NT2/D1 (cell line): ENCODE data around the gene EIF3I.

Source experiments
- DNase-seq: peaks from one replicate; pipeline ENCODE4 v3.0.0-alpha.2; 2011; ENCODE audit warnings: low read depth, low spot score
- H3K27me3 ChIP-seq: 2 replicates; pipeline ENCODE4 v1.6.0; 2011; ENCODE audit warnings: mild to moderate bottlenecking; ENCODE audit not compliant: insufficient read length, insufficient read depth
- H3K36me3 ChIP-seq: 2 replicates; pipeline ENCODE4 v1.6.1; 2011; ENCODE audit warnings: mild to moderate bottlenecking, low read length, mixed read lengths; ENCODE audit not compliant: insufficient read depth, insufficient read length
- H3K4me1 ChIP-seq: 2 replicates; pipeline ENCODE4 v1.5.1; 2011; ENCODE audit not compliant: insufficient read depth, insufficient read length
- H3K4me3 ChIP-seq: 2 replicates; pipeline ENCODE4 v1.5.1; 2011; ENCODE audit warnings: low read depth; ENCODE audit not compliant: insufficient read length
- H3K9ac ChIP-seq: 2 replicates; pipeline ENCODE4 v1.6.0; 2011; ENCODE audit warnings: low read depth; ENCODE audit not compliant: insufficient read length
- H3K9me3 ChIP-seq: 2 replicates; pipeline ENCODE4 v1.5.1; 2011; ENCODE audit warnings: mild to moderate bottlenecking, low read length; ENCODE audit not compliant: insufficient read depth
- SUZ12 ChIP-seq: IDR thresholded peaks from 2 replicates; pipeline ENCODE4 v1.6.1; 2011; ENCODE audit not compliant: insufficient read length, insufficient read depth; ENCODE audit errors: extremely low read depth
- YY1 ChIP-seq: IDR thresholded peaks from 2 replicates; pipeline ENCODE4 v1.6.1; 2011; ENCODE audit not compliant: insufficient read length, insufficient read depth
- ZNF274 ChIP-seq: IDR thresholded peaks from 2 replicates; pipeline ENCODE4 v1.6.1; 2011; ENCODE audit warnings: mild to moderate bottlenecking, low read depth, low read length

EIF3I gene

GRCh38 chr1:32192220-32192948 lies 29.8 kb upstream of the EIF3I start:
- H3K36me3 ChIP-seq = peaks cover 98% of the 10 kb centered on the region
- no peaks in the 10 kb centered on the region for H3K27me3 ChIP-seq
- no peak overlapping the region for H3K4me3 ChIP-seq
- no peak overlapping the region for H3K9ac ChIP-seq
- no peak for DNase-seq
- H3K4me1 ChIP-seq = peaks cover 12% of the 10 kb centered on the region
- no peaks in the 10 kb centered on the region for H3K9me3 ChIP-seq
- no peak for TF ChIP-seq ZNF274
- TF ChIP-seq YY1 = no peak
- TF ChIP-seq SUZ12 = no peak

- no peak overlapping the region for H3K4me3 ChIP-seq
- peaks cover 89% of the 10 kb centered on the region for H3K36me3 ChIP-seq
- no peaks in the 10 kb centered on the region for H3K27me3 ChIP-seq
- no peaks in the 10 kb centered on the region for H3K9me3 ChIP-seq
- no peak for DNase-seq
- H3K9ac ChIP-seq = no peak overlapping the region
- TF ChIP-seq ZNF274 (no peak), YY1 (no peak), SUZ12 (no peak)
- H3K4me1 ChIP-seq = peaks cover 28% of the 10 kb centered on the region
Observed at GRCh38 chr1:32194984-32195383, 27.2 kb upstream of the EIF3I start.

- Histone ChIP-seq H3K4me3 (no peak overlapping the region), H3K36me3 (peaks cover 83% of the 10 kb centered on the region), H3K27me3 (no peaks in the 10 kb centered on the region), H3K9me3 (no peaks in the 10 kb centered on the region), H3K9ac (no peak overlapping the region), H3K4me1 (peaks cover 29% of the 10 kb centered on the region)
- no peak for DNase-seq
- TF ChIP-seq SUZ12 (no peak), YY1 (no peak), ZNF274 (no peak)
Observed at GRCh38 chr1:32195531-32195930, 26.7 kb upstream of the EIF3I start.

GRCh38 chr1:32195972-32196823 lies 26.0 kb upstream of the EIF3I start:
- no peak for DNase-seq
- Histone ChIP-seq H3K27me3 (no peaks in the 10 kb centered on the region), H3K4me3 (no peak overlapping the region), H3K4me1 (peaks cover 32% of the 10 kb centered on the region), H3K9me3 (no peaks in the 10 kb centered on the region), H3K9ac (no peak overlapping the region), H3K36me3 (peaks cover 78% of the 10 kb centered on the region)
- TF ChIP-seq SUZ12 (no peak), ZNF274 (no peak), YY1 (no peak)

- TF ChIP-seq YY1 (no peak), ZNF274 (no peak), SUZ12 (no peak)
- DNase-seq = no peak
- Histone ChIP-seq H3K4me1 (peaks cover 41% of the 10 kb centered on the region), H3K27me3 (no peaks in the 10 kb centered on the region), H3K9ac (no peak overlapping the region), H3K4me3 (no peak overlapping the region), H3K36me3 (peaks cover 69% of the 10 kb centered on the region), H3K9me3 (no peaks in the 10 kb centered on the region)
Observed at GRCh38 chr1:32197074-32197473, 25.1 kb upstream of the EIF3I start.

- Histone ChIP-seq H3K9ac (no peak overlapping the region), H3K27me3 (no peaks in the 10 kb centered on the region), H3K4me1 (peaks cover 43% of the 10 kb centered on the region), H3K4me3 (no peak overlapping the region), H3K9me3 (no peaks in the 10 kb centered on the region), H3K36me3 (peaks cover 62% of the 10 kb centered on the region)
- TF ChIP-seq YY1 = no peak
- no peak for TF ChIP-seq SUZ12
- TF ChIP-seq ZNF274 = no peak
- DNase-seq = no peak
Observed at GRCh38 chr1:32197837-32198236, 24.4 kb upstream of the EIF3I start.
